GM19328 (cell line): Measurements from ENCODE around the gene PPP3R1.

Source experiments
- ATAC-seq: cut with Tn5 transposase; IDR thresholded peaks from one replicate; pipeline ENCODE4 v1.9.1; 2021; ENCODE audit warnings: mild to moderate bottlenecking, moderate library complexity; ENCODE audit not compliant: unreplicated experiment

The PPP3R1 gene

DNA sequence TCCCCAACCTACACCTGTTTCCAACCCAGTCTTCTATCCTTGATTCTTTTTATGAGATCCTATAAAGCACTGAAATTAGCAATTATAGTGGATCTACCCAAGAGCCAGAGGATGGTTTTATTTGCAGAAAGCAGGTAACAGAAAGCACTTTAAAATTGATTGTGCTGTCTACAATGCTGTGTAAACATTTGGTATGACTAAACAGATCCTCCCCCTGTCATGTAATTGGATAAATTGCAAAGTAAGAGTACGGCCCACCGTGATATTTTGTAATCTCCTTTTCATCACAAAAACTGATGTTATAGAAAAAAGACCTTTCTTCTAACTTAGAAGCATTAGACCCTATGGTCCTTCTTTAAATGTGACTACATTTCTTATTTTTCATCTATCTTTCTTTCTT is 11.3 kb upstream of the PPP3R1 start:
- no peak for ATAC-seq

DNA sequence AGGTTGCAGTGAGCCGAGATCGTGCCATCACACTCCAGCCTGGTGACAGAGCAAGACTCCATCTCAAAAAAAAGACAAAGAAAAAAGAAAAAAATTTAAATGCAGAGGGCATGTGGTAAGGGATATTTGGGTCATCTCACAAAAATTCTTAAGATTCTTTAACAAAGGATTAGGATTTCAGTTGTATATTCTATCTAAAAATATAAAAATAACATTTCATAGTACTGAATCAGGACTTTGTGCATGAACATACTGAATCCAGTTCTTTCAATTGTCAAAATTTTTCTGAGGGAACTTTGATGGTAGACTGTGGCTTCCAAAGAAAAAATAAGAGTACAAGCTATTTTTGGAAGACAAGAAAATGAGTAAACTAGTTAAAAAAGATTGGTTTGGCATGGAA is 6.5 kb upstream of the PPP3R1 start:
- no peak for ATAC-seq

- no peak for ATAC-seq
Measured at GRCh38 chr2:68256093-68256450, 3.7 kb upstream of the PPP3R1 start.

DNA sequence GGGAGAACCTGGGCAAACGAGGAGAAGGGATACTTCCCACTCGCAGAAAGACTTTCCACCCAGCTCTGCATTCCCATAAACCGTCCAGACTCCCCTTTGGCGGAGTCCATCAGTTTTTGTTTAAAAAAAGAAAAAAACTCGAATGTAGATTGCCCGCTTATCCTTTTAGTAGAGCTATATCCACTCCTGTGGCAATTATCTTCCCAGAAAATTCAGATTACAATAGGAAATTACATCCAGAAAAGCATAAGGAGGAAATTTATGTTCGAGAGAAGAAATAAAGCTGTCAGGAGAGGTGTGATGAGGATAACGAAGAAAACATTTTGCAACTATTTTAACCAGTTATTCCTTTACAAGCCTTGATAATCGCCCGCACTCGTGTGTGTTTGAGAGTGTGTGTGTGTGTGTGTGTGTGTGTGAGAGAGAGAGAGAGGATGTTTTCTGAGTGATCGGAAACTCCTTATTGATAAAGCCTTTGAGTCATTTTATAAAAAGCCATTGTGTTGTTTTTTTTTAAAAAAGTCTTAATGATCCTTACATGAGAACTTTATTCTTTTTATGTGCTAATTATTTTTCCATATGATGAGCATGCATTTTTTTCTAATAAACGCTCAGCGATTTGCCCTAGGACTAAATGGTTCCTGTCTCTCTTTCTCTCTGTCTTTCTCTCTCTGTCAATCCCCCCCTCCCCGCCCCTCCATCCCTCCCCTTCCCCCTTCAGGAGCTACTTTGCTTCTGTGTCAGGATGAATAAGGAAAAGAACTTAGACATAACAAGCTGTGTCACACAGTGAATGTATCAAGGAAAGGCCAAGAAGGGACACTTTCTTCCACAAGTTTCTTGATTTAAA is 1.1 kb upstream of the PPP3R1 start:
- ATAC-seq: no peak

- ATAC-seq: peak; percentile 6
Measured at GRCh38 chr2:68251855-68252399, 405 bp downstream of the PPP3R1 start.

- ATAC-seq: peak; percentile 38
Measured at GRCh38 chr2:68251187-68251854, 1.0 kb downstream of the PPP3R1 start.

- no peak for ATAC-seq
Measured at GRCh38 chr2:68250652-68251186, 1.6 kb downstream of the PPP3R1 start.

- ATAC-seq: no peak
Measured at GRCh38 chr2:68250196-68250595, 2.1 kb downstream of the PPP3R1 start.

DNA sequence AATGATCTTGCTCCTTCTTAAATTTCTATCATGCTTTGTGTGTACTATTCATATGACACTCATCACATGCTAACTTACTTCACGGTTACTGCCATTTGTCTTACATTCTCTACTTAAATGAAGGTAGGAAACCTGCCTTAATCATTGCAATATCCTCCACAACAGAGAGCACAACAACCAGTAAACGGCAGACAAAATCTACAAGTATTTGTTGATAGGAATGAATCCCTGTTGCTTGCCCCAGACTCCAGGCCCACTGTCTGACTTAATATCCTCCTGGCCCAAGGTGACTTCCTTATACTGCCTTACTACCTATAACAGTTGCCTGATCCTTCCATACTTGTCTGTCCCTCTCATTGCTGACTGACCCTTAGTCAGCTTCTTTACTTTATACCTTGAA is 3.5 kb downstream of the PPP3R1 start:
- no peak for ATAC-seq

- ATAC-seq: no peak
Measured at GRCh38 chr2:68248361-68248760, 4.0 kb downstream of the PPP3R1 start.

DNA sequence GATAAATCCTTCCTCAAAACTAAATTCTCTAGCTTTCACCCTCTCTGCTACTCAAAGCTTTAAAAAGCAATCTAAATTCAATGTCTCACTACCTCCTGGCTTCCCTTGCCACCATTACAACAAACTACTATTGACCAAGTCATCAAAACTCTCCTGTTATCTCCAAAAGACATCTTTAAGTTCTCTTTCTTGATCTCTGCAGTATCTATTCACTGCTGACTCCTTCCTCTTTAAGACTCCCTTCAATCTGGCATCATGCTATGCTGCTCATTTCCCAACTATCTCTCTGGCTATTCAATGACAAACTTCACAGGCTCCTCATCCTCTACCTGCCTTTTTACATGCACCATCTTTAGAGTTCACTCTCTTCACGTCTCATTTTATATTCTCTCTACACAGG is 5.9 kb downstream of the PPP3R1 start:
- ATAC-seq: no peak

DNA sequence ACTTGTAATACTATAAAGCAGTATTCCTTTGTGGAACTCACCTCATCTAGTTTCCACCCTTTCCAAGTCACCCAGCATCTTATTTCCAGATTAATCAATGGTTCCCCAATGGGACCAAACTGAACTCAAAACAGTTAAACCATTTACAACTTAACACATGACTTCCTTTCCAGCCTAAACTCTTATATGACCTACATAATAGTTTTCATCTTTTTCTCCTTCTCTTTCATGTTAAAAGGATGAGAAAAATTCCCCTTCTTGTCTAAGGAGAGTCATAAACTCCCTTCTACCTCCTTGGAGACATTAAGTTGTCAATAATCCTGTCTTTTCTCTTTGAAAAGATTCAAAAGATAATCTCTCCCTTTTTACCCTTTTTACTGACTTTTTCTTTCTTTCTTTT is 6.7 kb downstream of the PPP3R1 start:
- ATAC-seq: no peak

- ATAC-seq: no peak
Measured at GRCh38 chr2:68245066-68245465, 7.3 kb downstream of the PPP3R1 start.

DNA sequence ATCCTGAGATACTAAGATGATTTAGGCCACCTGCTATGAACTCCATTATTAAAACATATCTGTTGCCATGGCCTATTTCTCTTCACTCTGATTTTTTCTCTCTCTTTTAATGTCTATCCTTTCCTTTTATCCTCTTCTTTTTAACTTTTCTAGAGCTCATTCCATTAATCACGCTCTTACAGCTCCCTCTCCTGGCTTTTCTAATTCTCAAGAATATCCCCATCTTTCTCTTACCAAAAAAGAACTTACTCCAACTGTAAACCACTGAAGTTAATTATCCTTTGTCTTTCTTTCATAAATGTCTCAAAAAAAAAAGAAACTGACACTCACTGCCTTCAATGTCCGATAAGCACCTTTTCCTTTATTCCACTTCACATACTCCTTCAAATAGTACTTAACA is 7.9 kb downstream of the PPP3R1 start:
- ATAC-seq: no peak

GRCh38 chr2:68241732-68242131 is 10.6 kb downstream of the PPP3R1 start:
- no peak for ATAC-seq

GRCh38 chr2:68240446-68240845 is 11.9 kb downstream of the PPP3R1 start:
- ATAC-seq: no peak

DNA sequence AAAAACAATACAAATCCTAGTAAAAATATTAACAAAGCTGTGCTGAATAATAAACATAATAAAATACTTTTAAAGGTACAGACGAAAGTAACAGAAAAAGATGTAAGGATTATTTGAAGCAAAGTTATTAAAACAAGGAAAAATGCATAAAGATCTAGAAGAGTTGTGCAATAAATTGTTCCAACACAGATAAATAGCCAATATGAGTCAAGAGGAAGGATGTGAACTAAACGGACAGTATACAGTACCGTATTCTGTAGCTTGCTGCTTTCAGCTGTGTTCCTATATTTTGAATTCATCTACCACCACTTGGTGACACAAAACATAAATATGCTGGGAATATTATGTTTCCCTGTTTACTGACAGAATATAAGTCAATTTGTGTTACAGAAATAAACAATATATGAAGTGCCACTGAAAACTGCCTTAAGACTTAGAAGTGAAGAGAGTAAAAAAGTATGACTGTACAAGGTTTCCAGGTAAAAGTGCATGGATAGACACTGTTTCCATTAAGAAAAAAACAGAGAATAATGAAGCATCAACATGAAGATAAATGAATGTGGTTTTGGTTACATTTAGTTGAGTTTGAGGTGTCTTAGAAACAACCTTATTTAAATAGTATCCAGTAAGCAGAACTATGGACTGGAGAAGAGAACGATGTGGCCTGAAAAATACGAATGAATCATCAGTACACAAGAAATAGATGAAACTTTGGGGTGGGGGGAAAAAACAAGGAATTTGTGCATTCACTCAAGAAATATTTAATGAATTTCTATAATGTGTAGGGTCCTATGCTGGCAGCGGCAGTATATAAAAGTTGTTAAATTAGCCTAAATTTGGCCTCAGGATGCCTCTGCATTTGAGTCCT is 13.1 kb downstream of the PPP3R1 start:
- no peak for ATAC-seq

GRCh38 chr2:68237976-68238580 is 14.3 kb downstream of the PPP3R1 start:
- no peak for ATAC-seq

DNA sequence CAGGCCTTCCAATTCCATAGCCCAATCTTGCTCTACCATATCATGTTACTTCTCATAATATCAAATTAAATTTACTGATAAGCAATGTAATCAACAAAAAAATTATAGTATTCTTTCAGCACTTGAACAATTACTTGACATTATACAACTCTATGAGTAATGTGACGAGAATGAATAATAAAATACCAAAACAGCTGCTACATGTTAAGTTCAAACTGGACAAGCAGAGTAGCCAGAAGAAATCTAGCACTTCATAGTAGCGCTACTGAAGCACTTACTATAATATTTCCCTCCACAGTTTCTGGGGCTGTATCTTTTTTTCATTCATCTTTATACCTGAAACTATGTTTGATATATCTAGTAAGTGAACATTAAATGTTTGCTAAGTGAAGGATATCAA is 14.9 kb downstream of the PPP3R1 start:
- no peak for ATAC-seq

DNA sequence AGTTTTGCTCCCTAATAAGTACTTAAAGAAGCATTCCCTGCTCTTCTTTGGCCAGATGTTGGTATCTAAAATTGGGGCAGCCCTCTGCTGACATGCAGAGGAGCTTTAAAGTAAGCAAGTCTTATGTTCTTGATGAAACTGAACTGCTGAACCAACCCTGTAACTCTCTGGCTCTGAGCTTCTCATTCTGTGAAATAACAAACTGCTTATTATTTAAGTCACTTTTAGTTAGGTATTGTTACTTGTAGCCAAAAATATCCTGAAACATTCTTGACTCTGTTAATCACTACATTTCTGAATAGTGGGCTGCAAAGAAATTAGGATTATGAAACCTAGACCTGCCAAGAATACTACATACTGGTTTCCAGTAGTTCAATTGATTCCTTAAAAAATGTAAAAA is 15.5 kb downstream of the PPP3R1 start:
- ATAC-seq: no peak
